ENCODE measurements around the gene GMNC.

- TF ChIP-seq POLR2AphosphoS5 (IDR thresholded peaks at IDR 0.05) = no peak
- TF ChIP-seq CTCF (IDR thresholded peaks at IDR 0.05) = no peak
These were observed 598 bp upstream of the GMNC start for GRCh38 chr3:190863119-190863465.

All from prostate gland (tissue), 2 donors.